ENCODE data around the gene TCF7L2.

TCF7L2 gene

DNA sequence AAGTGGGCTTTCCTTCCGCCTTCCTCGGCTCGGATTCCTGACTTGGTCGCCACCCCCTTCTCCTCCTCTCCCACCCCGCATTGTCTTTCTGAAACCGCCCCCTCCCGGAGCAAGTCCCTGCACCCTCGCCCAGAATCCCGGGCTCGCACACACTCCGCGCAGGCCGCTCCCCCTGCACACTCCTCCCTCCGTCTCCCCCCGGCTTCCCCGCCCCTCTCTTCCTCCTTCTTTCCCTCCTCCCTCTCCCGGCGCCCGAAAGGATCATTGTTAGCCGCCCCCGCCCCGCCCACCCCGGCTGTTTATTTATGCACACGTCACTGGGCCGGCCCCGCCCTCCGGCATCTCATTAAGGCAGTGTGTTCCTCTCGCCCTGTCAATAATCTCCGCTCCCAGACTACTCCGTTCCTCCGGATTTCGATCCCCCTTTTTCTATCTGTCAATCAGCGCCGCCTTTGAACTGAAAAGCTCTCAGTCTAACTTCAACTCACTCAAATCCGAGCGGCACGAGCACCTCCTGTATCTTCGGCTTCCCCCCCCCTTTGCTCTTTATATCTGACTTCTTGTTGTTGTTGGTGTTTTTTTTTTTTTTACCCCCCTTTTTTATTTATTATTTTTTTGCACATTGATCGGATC is at the start of gene TCF7L2:
Gene TCF7L2, plus strand, starts transcription at position 373 of the 633 bp plus-strand sequence. CDS start 510 bp downstream, outside the sequence.
- DNase-seq, result peak; percentile 82

DNA sequence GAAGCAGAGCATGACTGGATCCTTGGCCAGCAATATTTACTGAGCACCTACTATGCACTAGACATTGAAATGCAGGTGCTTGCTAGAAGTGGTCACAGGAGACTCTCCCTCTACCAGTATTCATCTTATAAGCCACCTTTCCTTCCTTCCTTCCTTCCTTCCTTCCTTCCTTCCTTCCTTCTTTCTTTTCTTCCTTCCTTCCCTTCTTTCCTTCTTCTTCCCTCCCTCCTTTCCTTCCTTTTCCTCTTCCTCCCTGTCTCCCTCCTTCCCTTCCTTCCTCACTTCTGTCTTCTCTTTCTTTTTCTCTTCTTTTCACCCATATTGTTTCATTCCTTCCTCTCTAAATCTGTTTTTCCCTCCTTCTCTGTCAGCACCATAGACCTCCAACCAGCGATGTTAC is 47.3 kb upstream of the TCF7L2 start:
- DNase-seq, result no peak

DNA sequence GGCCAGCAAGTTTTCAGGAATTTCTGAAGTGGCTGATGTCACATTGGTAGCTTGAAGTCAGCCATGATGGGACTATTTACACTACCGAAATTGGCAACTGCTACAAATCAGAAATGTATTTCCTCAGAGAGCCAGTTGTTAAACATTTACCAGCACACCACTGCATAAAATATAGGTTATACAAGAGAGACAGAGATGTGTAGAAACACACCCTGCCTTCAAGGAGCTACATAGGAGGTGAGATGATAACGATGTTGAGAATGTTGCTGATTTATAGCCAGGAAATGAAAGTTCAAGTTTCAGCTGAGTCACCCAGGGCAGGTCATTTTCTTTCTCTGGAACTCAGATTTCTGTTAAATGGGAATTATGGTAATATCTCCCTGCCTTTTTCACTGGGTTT is 46.0 kb upstream of the TCF7L2 start:
- no peak for DNase-seq

DNA sequence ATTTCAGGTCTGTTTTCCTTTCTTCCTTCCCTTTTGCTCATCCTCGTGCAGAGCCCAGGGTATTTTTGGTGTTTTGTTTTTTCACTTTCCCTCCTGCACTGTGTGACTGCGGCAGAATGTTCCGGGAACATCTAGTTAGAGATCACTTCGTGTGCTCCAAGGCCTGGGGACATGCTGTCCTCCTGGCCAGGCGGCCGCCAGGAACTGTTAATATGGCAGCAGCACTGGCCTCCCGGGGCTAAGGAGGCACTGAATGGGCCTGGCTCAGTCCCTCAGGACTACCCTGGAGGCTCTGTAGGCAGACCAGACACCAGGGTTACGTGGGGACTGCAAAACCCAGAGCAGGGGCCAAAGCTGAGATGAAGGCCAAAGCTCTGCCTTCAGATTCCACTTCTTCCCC is 43.1 kb upstream of the TCF7L2 start:
- no peak for DNase-seq

DNA sequence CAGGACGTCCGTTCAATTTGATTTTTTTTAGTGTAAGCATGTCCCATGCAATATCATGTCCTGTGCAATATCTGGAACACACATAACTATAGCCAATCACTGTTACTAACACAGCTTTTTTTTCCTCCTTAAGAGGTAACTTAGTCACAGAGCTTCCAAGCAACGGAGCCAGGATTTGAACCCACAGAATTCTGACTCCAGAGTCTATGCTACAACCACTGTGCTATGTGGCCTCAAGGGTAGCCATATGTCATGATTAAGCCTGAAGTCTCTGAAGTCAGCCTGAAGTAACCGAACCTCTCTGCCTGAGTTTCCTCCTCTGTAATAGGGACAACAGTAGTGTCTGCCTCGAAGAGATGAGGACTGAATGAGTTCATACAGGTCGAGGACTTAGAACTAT is 42.2 kb upstream of the TCF7L2 start:
- no peak for DNase-seq

DNA sequence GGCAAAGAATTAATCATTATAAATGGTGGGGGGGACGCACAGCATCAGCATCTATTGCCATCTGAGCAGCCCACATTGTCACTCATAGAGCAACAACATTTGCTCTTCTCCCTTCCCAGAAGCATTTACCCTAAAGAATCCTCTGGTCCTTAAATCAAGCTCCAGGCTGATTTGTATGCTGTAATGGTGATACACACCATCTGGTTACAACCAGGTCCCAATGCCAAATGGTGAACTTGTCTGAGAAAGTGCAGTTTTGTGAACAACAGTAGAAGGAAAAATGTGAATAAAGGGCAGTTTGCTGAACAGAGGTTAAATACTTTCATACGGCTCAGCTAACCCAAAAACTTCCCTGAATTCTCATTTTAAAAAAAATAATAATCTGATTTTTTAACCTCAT is 38.8 kb upstream of the TCF7L2 start:
- no peak for DNase-seq

DNA sequence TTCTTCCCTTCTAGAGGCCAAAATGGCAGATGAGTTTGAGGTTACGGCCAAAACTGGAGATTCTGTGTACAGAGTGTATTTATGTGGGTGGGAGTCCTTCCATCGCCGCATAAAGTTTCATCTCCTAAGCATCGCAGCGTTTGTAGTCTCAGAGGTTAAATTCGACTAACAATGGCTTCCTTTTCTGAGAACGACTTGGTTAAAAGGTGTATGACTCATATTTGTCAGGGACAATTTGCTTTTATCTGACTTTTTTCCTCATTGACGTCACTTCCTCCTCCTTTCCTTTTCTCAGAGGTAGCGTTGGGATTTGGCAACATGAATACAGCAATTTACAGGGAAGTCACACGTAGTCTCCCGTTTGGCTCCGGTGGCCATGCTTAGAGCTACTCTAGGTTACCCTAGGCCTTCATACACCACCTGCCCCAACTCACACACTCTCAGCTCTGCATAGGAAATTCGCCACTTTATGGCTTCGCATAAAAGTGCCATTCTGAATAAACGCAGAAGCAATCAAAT is 37.6 kb upstream of the TCF7L2 start:
- no peak for DNase-seq

DNA sequence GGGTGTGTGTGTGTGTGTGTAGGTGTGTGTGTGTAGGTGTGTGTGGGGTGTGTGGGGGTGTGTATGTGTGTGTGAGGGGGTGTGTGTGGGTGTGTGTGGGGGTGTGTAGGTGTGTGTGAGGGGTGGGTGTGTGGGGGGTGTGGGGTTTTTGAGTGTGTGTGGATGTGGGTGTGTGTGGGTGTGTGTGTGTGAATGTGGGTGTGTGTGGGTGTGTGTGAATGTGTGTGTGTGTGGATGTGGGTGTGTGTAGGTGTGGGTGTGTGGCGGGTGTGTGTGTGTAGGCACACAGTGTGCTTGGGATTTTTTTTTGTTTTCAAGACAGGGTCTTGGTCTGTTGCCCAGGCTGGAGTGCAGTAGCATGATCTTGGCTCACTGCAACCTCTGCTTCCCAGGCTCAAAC is 36.8 kb upstream of the TCF7L2 start:
- DNase-seq, result no peak

DNA sequence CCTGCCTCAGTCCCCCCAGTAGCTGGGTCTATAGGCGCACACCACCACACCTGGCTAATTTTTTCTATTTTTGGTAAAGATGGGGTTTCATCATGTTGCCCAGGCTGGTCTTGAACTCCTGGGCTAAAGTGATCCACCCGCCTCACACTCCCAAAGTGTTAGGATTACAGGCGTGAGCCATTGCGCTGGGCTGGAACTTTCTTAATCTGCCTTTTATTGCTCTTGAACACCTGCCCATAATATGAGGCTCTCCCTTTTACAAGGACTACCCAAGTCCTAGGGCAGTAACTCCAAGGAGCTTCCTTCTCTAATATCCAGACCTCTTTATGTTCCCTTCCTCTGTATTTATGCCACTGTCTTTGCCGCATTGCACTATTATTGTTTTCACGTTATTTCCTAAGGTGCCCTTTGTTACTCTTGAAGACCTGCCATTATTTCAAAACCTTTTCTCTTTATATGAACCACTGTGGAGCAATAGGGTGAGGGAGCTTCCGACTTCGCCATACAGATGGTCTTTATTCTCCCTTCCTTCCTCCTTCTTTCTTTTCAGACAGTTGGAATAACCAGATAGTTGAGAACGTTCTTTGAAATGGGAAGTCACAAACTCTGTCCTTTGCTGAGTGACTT is 36.3 kb upstream of the TCF7L2 start:
- no peak for DNase-seq

DNA sequence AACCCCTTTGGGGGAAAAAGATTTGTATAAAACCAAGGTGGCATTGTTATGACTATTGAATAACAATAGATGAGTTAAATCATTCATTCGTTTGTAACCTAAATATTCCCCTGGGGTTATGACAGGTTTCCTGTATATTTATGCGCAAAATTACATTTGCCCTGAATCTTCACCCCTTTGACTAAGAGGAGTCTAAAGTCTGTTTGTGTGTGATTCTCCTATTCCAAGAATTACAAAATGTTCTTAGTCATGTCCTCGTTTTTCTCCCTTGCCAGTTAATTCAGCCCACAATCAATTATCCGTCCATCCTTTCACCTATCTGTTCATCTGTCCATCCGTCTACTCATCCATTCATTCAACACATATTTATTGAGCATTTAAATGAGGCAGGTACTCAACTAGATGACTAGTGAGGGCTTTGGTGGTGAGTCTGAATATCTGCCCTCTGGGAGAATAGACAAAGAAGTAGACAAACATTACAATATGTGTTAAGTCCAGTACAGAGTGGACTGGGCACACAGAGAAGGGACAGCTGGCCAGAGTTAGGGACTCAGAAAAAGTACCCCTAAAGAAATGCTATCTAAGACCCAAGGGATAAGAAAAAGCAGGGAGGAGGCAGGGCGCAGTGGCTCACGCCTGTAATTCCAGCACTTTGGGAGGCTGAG is 35.6 kb upstream of the TCF7L2 start:
- DNase-seq, result no peak

DNA sequence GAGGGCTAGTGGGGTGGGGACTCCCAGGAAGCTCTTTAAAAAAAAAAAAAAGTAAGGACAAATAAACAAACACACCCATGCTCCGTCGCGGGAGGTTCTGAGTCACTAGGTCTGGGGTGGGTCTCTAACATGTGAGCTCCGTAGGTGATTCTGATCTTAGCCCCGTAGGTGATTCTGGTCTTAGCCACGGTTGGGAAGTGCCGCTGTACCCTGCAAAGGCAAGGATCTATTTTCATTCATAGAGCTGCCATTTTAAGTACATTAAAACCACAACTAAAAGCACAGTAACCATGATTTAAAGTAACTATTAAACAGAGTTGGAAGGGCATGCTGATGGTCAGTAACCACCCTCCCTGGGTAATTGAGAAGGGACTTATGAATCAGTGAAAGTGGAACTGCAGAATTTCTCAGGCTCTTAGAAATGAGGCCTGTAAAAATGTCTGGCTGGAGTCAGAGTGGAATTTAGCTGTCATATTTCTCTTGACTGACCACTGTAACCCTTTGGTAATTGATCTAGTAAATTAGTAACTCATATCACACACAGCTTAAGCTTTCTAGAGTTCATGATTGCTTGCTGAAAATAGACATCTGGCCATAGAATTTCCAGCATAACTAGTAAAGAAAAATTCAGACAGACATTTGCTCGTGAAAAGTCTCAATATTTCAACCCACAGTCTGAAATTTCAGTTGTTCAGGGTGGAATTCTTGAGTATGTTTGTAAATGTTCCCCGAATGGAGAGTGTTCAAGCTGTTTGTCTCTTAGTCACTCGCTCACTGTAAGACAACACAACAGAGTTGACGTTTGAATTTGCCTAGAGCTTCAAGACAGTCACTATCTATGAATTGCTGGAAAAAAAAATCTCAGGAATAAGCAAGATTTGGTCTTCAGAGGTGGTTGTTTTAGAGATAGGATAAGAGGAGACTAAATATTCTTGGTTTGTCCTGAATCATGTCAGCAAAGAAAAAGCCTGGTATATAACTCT is 34.2 kb upstream of the TCF7L2 start:
- no peak for DNase-seq

DNA sequence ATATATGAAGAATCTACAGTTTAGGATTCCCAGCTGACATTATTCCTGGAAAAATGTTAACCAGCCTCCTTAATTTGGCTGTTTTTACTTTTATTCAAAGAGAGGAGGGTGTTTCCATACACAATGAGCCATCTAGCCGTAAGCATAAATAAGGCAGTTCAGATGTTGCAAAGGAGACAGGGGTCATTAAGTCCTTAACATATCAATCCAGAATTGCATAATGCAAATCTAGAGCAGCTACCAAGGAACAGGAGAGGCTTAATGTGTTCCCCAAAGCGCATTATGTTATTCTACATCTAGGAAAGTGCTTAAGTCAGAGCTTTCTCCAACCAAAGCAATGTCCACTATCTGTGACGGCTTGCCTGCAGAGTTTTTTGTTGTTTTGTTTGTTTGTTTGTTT is 32.4 kb upstream of the TCF7L2 start:
- no peak for DNase-seq

DNA sequence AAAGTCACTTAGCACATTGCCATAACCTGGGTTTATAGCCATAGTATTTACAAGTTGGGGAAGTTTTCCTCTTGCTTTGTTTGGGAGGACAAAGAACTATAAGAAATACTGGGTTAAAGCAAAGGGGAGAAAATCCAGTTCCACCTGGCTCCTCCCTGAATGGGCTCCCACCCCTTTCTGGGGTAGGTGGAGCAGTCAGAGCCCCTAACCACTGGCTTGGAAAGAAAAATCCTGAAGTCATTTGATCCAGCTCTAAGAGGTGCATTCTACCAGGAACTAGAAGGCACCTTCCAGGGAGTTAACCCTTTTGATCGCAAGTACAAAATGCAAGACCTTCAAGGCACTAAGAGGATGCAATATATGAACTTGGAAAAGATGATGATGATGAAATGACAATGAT is 31.3 kb upstream of the TCF7L2 start:
- DNase-seq, result no peak

DNA sequence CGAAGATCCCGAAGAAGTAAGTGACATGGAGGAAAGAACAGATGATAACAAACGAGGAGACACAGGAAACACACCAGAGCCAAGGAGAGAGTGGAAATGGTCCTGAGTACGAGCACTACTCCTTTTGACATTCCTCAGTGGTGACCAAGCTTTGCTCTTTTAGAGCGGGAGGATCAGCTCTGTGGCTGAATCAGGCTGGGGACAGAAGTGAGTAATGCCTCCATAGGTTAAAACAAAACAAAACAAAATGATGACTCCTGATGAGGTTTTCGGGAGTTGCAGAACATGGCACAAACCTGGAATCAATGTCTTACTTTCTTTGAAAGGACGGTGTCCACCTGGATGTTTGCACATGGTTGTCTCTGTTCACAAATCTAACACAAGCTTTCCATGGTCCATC is 30.3 kb upstream of the TCF7L2 start:
- no peak for DNase-seq

DNA sequence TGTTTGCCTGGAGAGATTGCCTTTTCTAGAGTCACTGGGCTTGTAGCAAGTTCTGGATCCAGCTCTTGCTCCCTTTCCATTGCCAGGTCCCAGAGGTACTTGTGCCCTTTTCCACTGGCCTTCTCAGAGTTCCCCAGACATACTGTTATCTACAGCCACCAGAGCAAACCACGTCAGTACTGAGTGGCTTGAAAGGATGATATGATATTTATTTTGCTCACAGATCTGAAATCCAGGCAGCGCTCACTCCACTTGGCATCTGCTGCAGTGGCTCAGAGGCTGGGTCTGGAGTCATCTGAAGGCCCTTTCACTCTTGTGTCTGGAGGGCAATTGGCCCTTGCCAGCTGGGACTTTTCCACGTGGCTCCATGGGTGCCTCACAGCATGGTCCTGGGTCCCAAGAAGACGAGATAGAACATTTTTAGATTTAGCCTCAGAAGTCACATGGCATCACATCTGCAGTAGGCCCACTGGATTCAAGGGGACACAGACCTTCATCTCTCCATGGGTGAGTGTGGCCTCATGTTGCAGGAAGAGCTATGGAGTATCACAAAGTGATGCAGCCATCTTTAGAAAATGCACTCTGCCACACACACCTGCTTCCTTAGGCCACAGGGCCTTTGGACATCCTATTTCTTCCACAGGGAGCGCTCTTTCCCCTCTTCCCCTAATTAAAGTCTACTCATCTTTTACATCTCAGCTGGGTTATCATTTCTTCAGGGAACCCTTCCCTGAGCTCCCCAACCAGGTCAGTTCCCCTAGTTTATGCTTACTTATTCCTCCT is 22.9 kb upstream of the TCF7L2 start:
- no peak for DNase-seq

DNA sequence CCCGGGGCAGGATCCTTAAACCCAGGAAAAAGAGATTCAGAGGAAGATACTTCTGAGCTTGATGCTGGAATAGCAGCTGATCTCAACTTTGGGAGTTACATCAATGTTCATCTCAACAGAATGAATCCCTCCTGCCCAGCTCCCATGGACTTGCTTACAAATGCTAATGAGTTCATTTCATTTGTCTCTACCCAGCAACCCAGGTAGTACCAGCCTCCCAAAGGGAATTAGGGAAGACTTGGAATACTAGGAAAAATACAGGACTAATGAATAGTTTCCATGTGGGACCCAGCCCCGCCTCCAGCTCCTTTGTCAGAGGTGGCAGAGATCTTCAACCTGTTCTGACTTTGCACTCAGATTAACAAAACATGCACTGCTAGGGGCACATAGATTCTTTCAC is 22.1 kb upstream of the TCF7L2 start:
- no peak for DNase-seq

DNA sequence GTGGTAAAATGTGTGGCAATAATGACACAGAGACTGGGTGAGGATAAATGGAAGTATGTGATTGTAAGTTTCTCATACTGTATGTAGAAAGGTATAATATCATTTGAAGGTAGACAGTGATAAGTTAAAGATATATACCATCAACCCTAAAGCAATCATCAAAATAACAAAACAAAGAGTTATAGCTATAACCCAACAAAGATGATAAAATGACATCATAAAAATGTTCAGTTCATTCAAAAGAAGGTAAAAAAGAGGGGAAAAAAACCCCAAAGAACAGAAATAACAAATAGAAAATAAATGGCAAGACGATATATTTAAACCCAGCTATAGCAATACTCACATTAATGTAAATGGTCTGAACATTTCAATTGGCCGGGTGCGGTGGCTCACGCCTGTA is 17.4 kb upstream of the TCF7L2 start:
- DNase-seq, result no peak

DNA sequence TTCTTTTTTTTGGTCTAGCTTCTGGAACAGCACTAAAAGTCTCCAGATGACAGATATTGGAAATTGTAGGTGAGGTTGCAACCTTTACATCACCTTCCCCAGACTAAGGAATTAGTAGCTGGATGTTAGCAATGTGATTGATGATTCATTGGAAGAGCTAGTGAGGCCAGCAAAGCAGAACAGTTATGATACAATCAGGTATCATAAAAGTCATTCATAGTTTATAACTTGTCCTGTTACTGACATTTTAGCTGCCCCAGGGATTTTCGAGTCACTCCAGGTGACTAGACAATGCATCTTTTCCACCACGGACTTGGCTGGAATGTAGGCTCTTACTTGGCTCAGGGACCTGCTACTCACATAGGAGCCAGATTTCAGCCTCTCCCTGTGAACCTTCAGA is 15.9 kb upstream of the TCF7L2 start:
- no peak for DNase-seq

DNA sequence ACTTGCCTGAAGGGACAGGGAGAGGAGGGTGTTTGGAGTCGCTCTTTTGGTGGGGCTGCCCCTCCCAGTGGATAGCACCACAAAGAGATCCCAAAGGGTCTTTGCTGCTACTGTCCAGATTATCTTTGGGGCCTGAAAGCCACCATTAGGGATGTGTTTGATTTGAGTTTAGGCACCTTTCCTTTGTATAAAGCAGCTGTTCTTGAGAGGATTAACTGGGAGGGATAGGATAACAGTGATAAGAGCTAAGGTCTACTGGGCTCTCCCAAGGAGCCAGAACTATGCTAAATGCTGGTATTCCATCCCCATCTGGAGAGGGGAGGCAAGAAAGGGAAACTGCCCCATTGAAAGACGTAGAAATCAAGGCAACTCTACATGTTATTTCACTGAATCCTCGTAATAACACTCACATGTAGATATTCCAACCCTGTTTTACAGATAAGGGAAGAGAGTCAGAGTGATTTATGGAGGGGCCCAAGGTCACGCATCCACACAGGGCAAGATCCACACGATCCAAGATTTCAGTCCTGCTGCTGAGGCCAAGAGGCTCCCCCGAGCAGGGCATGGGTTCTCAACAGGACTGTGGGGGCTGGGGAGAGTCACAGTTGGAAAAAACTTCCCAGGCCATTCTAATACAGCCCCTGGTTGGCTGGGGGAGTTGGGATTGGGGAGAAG is 11.1 kb upstream of the TCF7L2 start:
- no peak for DNase-seq

DNA sequence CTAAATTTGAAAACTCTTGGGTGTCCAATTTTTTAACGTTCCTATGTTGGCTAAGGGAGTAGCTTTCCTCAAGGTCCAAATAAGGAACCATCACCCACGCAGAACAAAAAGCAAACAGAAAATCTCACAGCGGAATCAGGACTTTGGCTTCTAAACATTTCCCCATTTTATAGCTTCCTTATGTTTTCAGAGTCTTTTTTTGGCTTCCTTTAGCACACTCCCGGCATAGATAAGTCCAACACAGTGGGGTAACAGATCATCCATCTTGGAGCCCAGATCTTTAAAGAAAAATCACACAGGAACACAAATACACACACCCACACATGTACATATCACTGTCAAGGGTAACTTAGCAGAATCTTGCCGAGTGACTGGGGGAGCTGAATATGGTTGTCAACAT is 4.2 kb upstream of the TCF7L2 start:
- no peak for DNase-seq

DNA sequence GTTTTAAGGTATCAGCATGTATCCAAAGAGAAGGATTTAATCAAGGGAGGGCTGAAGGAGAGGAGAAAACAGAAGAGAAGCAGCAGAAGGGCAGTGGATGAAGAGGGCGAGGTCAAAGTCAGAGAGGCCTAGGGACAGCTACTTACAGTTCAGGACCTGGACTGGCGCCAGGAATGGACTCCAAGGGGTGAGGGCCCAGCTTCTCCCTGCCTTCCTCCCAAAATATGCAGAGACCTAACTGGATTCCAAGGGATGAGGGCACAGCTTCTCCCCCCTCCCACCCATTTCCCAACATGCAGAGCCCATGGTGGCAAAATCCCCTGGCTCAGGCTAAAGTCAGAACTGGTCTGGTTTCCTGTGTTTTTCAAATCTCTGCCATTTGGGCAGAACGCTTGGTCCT is 3.4 kb upstream of the TCF7L2 start:
- DNase-seq, result no peak

DNA sequence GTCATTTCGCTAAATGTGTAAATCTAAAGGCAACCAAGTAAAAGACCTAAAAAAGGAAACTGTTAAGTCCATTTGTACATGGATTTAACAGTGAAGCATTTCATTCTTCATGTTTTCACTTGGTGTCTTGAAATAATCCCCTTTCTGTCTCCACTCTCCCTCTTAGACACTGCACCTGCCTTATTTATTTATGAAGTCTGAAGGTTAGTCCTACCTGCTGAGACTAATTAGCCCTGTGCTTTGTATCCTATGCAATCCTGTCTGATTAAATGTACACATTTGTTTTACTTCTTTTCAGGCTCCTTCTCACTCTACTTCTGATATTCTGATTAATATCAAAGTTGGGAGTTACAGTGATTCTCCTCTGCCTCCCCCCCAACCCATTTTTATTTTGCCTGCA is 1.9 kb upstream of the TCF7L2 start:
- no peak for DNase-seq

Measured in NCI-H748 treated with DMSO at 0.1 percent for 48 hours (cell line).